ENCODE data around the gene SFXN5. TPM values are rescaled to one million over a fixed set of nuclear protein-coding genes. Genes with fewer than 3 reads are reported as not detected.

The SFXN5 gene
- total and polyA plus RNA-seq, 2 of the 8 experiments (the other 6 are each of a cell fraction or from before 2014, with no cell fraction given), result 29.3 to 33.1 TPM

GRCh38 chr2:72961853-72962468 is 109.6 kb downstream of the SFXN5 start:
- Histone ChIP-seq H4K8ac (ENCODE audit: extremely low read depth, insufficient read depth, low read length) (peak overlapping the region; percentile 58; the same call in 1 of the 2 replicates), H2AK5ac (ENCODE audit: low read depth, low read length) (peak overlapping the region; percentile 79; the same call in 1 of the 2 replicates), H4K20me1 (replicated peaks in 1 of 2; ENCODE audit: control insufficient read depth in 1 of 2, insufficient read depth in 2 of 2, low read length in 2 of 2) (no peaks in the 10 kb centered on the region), H3K79me1 (ENCODE audit: low read depth, low read length) (no peaks in the 10 kb centered on the region), H3K4ac (replicated peaks; ENCODE audit: insufficient read length, low read depth, low read length) (no peak overlapping the region), H3K18ac (ENCODE audit: extremely low read depth, low read length) (no peak overlapping the region), H3K27me3 (replicated peaks in 1 of 4; ENCODE audit: control insufficient read depth in 3 of 4, extremely low read depth in 1 of 4, insufficient read depth in 3 of 4, low read length in 3 of 4) (peaks cover 0 to 5% (median 0%) of the 10 kb centered on the region in 4 experiments; a peak in 1 of 7 replicates), H2BK12ac (ENCODE audit: low read depth, low read length) (peak overlapping the region; percentile 94; the same call in 1 of the 2 replicates), H3K9ac (replicated peaks in 1 of 4; ENCODE audit: extremely low read depth in 1 of 4, low read depth in 3 of 4, low read length in 3 of 4) (no peak overlapping the region), H3K56ac (replicated peaks; ENCODE audit: insufficient read length, low read depth, low read length) (no peak overlapping the region), H2BK15ac (ENCODE audit: low read length) (no peak overlapping the region), H3K36me3 (ENCODE audit: control insufficient read depth in 2 of 4, insufficient read depth in 4 of 4, low read length in 3 of 4) (no peaks in the 10 kb centered on the region), H3K23me2 (ENCODE audit: low read depth, low read length) (no peaks in the 10 kb centered on the region), H2BK20ac (ENCODE audit: low read length) (peak overlapping the region; percentile 72; the same call in 1 of the 2 replicates), H2BK120ac (replicated peaks; ENCODE audit: low read depth, low read length) (no peak overlapping the region), H3K4me1 (replicated peaks in 1 of 4; ENCODE audit: control insufficient read depth in 3 of 4, insufficient read depth in 4 of 4, low read length in 3 of 4) (peaks cover 12 to 26% (median 22%) of the 10 kb centered on the region in 4 experiments), H4K91ac (replicated peaks; ENCODE audit: insufficient read length, low read length) (peak overlapping the region; percentile 32), H3K79me2 (ENCODE audit: control insufficient read depth in 1 of 2, insufficient read depth in 2 of 2, low read length in 2 of 2) (no peaks in the 10 kb centered on the region), H2BK5ac (ENCODE audit: low read depth, low read length) (peak overlapping the region; percentile 82; the same call in 1 of the 2 replicates), H3K27ac (ENCODE audit: low read depth, low read length) (no peak overlapping the region), H2AFZ (ENCODE audit: low read length) (no peak overlapping the region), H3K23ac (ENCODE audit: insufficient read length) (no peak overlapping the region), H3K14ac (ENCODE audit: insufficient read length) (no peak overlapping the region), H3K4me3 (ENCODE audit: extremely low read depth in 1 of 4, insufficient read depth in 2 of 4, low read depth in 3 of 4, low read length in 4 of 4) (no peak overlapping the region), H4K5ac (ENCODE audit: insufficient read length, low read depth, low read length) (no peak overlapping the region), H3K4me2 (ENCODE audit: insufficient read depth in 1 of 2, low read depth in 2 of 2, low read length in 2 of 2) (no peak overlapping the region), H3K9me3 (ENCODE audit: insufficient read depth in 2 of 2, low read depth in 1 of 2, low read length in 1 of 2) (no peaks in the 10 kb centered on the region)
- 81% methylated on average over 8 of the region's 8 CpGs; no CpG with 5 or more reads in 1 of the 2 experiments for WGBS, 2 experiments (ENCODE audit: extremely low coverage in 1 of 2, insufficient coverage in 1 of 2, insufficient read length in 1 of 2, insufficient replicate concordance in 2 of 2, low coverage in 1 of 2, low lambda C conversion rate in 2 of 2, missing lambda C conversion rate in 1 of 2)
- CTCF ChIA-PET (ENCODE audit: partially characterized antibody), result interaction anchor here (0.9 to 11.9 kb wide), 14 partner anchors 9 to 281 kb away, joined by 3 to 166 read pairs (median 7); partner anchors contain the start of gene EMX1
- POLR2A ChIA-PET (ENCODE audit: partially characterized antibody), result interaction anchor here (1.4 to 3.5 kb wide), 3 partner anchors 9 to 47 kb away, joined by 3 to 29 read pairs (median 7); no protein-coding TSS in a partner anchor
- no peak for DNase-seq (ENCODE audit: low read depth in 1 of 2, low spot score in 2 of 2)
- no peak for TF ChIP-seq EGR1 (IDR thresholded peaks at IDR 0.05; ENCODE audit: borderline replicate concordance, low read depth, low read length)
- TF ChIP-seq CTBP2 (IDR thresholded peaks at IDR 0.05; ENCODE audit: borderline replicate concordance, insufficient read depth, insufficient read length, low read length), result no peak
- TF ChIP-seq SIX5 (IDR thresholded peaks at IDR 0.05; ENCODE audit: low read depth, low read length), result no peak
- FAIRE-seq, result no peak
